CD8-positive, alpha-beta memory T cell (primary cell): ENCODE data around the gene RPL10. TPM values are rescaled to one million over a fixed set of nuclear protein-coding genes. Genes with fewer than 3 reads are reported as not detected.
A peak's percentile ranks its signal among the peaks of the same experiment; 100 is the strongest.

Experiments
- CTCF ChIA-PET: fragments of 350-600 bp; sonication (Branson Sonifier 250); formaldehyde crosslinking; loops from one replicate; lab custom pipeline; 2021; ENCODE audit warnings: antibody characterized with exemption; lab: Charles Lee
- POLR2A ChIA-PET: fragments of 350-600 bp; sonication (Branson Sonifier 250); formaldehyde crosslinking; loops from one replicate; lab custom pipeline; 2021; ENCODE audit warnings: antibody characterized with exemption; lab: Charles Lee
- DNase-seq, 5 donors: peaks; one replicate each; pipeline versions ENCODE4 v3.0.0 to v3.0.0-alpha.2; 2020 to 2022; ENCODE audit warnings: mixed read lengths in 1 of 5
- H3K27ac ChIP-seq: one replicate; pipeline ENCODE4 v1.7.0; 2013; ENCODE audit warnings: low read depth, mild to moderate bottlenecking, low read length, moderate library complexity
- H3K27me3 ChIP-seq: 2 replicates; pipeline ENCODE4 v1.7.0; 2013; ENCODE audit warnings: low read length, mild to moderate bottlenecking; ENCODE audit not compliant: insufficient read depth, poor library complexity, severe bottlenecking
- H3K36me3 ChIP-seq: 2 replicates; pipeline ENCODE4 v1.7.0; 2013; ENCODE audit warnings: mild to moderate bottlenecking, low read length, moderate library complexity; ENCODE audit not compliant: insufficient read depth
- H3K4me1 ChIP-seq: 2 replicates; pipeline ENCODE4 v1.7.0; 2013; ENCODE audit warnings: mild to moderate bottlenecking, low read length, moderate library complexity; ENCODE audit not compliant: insufficient read depth
- H3K4me3 ChIP-seq: 2 replicates; pipeline ENCODE4 v1.7.0; 2013; ENCODE audit warnings: mild to moderate bottlenecking, low read length
- H3K9me3 ChIP-seq: 2 replicates; pipeline ENCODE4 v1.7.0; 2013; ENCODE audit warnings: mild to moderate bottlenecking, low read length
- H3K27ac Mint-ChIP-seq, 8 donors: one replicate each; pipeline ENCODE4 v1.8.0; 2020 to 2021; ENCODE audit warnings: mixed read lengths in 8 of 8, mild to moderate bottlenecking in 6 of 8, inconsistent platforms in 3 of 8, moderate library complexity in 3 of 8
- H3K27me3 Mint-ChIP-seq, 2 donors: one replicate each; pipeline ENCODE4 v1.8.0; 2020 to 2021; ENCODE audit warnings: mixed read lengths in 2 of 2, mild to moderate bottlenecking in 1 of 2, moderate library complexity in 1 of 2
- H3K36me3 Mint-ChIP-seq, 3 donors: one replicate each; pipeline ENCODE4 v1.8.0; 2020 to 2021; ENCODE audit warnings: mixed read lengths in 3 of 3, inconsistent platforms in 1 of 3, mild to moderate bottlenecking in 1 of 3
- H3K4me1 Mint-ChIP-seq, 3 donors: one replicate each; pipeline ENCODE4 v1.8.0; 2020 to 2021; ENCODE audit warnings: mixed read lengths in 3 of 3, inconsistent platforms in 1 of 3, mild to moderate bottlenecking in 1 of 3
- H3K4me3 Mint-ChIP-seq, 7 donors: one replicate each; pipeline ENCODE4 v1.8.0; 2020 to 2021; ENCODE audit warnings: mixed read lengths in 7 of 7, mild to moderate bottlenecking in 6 of 7, moderate library complexity in 4 of 7, inconsistent platforms in 2 of 7
- H3K9me3 Mint-ChIP-seq, 5 donors: one replicate each; pipeline ENCODE4 v1.8.0; 2020 to 2022; ENCODE audit warnings: mixed read lengths in 5 of 5, mild to moderate bottlenecking in 3 of 5, moderate library complexity in 2 of 5, inconsistent platforms in 1 of 5
- polyA plus RNA-seq: library from polyadenylated mRNA; unstranded; fragments of 300-500 nt; fragmentation: Illumina TruSeq; gene quantifications from one replicate; pipeline ENCODE4 v1.2.3, GENCODE V29; 2021
- total RNA-seq, 2 experiments: library from RNA; stranded (reverse); gene quantifications; one replicate each; pipeline ENCODE4 v1.2.3, GENCODE V29; 2021

The RPL10 gene
- total and polyA plus RNA-seq, 3 experiments from 2014 or later: 3,198 to 4,855 (median 3,218) TPM

DNA sequence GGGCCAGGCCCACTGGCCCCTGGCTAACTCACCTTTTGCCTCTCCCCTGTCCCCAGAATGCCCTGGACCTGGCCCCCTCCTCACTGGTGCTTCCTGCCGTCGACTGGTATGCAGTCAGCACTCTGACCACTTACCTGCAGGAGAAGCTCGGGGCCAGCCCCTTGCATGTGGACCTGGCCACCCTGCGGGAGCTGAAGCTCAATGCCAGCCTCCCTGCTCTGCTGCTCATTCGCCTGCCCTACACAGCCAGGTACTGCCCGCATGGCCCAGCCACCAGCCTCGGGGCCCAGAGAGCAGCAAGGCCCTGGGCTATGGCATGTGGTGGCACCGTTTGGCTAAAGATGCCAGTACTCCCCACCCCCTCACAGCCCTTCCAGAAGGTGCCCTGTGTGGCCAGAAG lies 34.0 kb downstream of the RPL10 start:
- no peaks in the 10 kb centered on the region for H3K9me3 Mint-ChIP-seq
- ChIA-PET POLR2A (interaction anchor here (0.5 kb wide), 1 partner anchor 339 kb away, joined by 5 read pairs; no protein-coding TSS in a partner anchor), CTCF (no interaction called here)
- DNase-seq: no peak
- peaks cover 0 to 49% (median 0%) of the 10 kb centered on the region in 3 donors for H3K36me3 Mint-ChIP-seq
- no peaks in the 10 kb centered on the region for H3K9me3 ChIP-seq
- H3K4me3 Mint-ChIP-seq: no peak overlapping the region
- peaks cover 21% of the 10 kb centered on the region for H3K4me1 ChIP-seq
- H3K4me1 Mint-ChIP-seq: peaks cover 27 to 32% (median 27%) of the 10 kb centered on the region in 3 donors
- H3K27ac Mint-ChIP-seq: no peak overlapping the region
- H3K27me3 Mint-ChIP-seq: peaks cover 0 to 9% of the 10 kb centered on the region in 2 donors
- H3K4me3 ChIP-seq: no peak overlapping the region
- H3K27me3 ChIP-seq: no peaks in the 10 kb centered on the region
- H3K36me3 ChIP-seq: no peaks in the 10 kb centered on the region
- H3K27ac ChIP-seq: no peak overlapping the region

DNA sequence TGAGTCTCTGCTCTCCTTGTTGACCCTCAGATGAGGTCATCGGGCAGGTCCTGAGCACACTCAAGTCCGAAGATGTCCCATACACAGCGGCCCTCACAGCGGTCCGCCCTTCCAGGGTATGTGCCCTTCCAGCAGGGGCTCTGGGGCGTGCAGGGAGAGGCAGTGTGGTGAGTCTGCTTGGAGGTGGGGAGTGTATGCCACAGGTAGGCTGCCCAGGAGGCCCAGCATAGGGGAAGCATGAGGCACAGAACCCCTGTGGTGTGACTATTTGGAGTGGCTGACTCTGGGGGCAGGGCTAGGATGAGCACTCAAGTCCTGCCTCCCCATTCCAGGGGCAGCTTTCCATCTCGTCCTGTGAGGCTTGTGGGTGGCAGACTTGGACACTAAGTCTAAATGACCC lies 35.4 kb downstream of the RPL10 start:
- H3K9me3 ChIP-seq: no peaks in the 10 kb centered on the region
- POLR2A ChIA-PET: no interaction called here
- Mint-ChIP-seq H3K4me1 (peaks cover 26 to 34% (median 27%) of the 10 kb centered on the region in 3 donors), H3K9me3 (no peaks in the 10 kb centered on the region), H3K4me3 (no peak overlapping the region), H3K36me3 (peaks cover 0 to 54% (median 0%) of the 10 kb centered on the region in 3 donors), H3K27me3 (peaks cover 0 to 16% of the 10 kb centered on the region in 2 donors), H3K27ac (peak overlapping the region in 2 of 8 donors; percentile 23 to 29)
- H3K4me1 ChIP-seq: peaks cover 22% of the 10 kb centered on the region
- H3K27me3 ChIP-seq: no peaks in the 10 kb centered on the region
- H3K27ac ChIP-seq: no peak overlapping the region
- no peak overlapping the region for H3K4me3 ChIP-seq
- CTCF ChIA-PET: no interaction called here
- no peak for DNase-seq
- no peaks in the 10 kb centered on the region for H3K36me3 ChIP-seq

DNA sequence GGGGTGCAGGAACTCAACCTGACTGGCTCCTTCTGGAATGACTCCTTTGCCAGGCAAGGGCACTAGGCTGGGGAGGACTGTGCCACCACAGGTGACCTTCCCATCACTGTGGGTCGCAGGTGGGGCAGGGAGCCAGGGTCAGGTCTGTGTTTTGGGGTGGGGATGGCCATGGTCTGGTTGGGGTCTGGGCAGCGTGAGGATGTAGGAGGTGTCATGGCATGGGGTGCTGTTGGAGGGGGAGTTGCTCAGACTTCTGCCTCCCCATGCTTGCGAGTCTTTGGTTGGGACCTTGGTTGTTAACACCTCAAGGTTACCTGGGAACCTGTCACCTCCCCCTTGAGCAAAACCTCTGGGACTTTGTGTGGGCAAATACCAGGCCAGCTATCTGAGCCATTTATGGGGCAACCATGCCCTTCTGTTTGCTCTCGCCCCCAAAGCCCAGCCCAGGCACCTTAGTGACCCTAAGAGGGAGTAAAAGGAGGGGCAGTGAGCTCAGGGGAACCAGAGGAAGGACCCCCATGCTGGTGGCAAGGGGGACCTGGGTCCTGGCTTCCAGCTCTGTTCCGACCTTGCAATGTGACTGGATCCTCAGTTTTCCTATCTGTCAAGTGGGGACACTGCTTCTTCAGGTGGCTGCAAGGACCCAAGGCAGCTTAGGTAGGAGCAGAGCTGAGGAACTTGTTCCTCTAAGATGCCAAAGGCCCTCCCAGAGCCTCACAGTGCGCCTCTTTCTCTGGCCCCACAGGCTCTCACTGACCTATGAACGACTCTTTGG lies 36.4 kb downstream of the RPL10 start:
- no peaks in the 10 kb centered on the region for H3K27me3 ChIP-seq
- peaks cover 20 to 32% (median 24%) of the 10 kb centered on the region in 3 donors for H3K4me1 Mint-ChIP-seq
- H3K4me3 ChIP-seq: no peak overlapping the region
- H3K27ac ChIP-seq: no peak overlapping the region
- H3K9me3 Mint-ChIP-seq: no peaks in the 10 kb centered on the region
- H3K27ac Mint-ChIP-seq: peak overlapping the region in 2 of 8 donors; percentile 33 to 64
- ChIA-PET CTCF (no interaction called here), POLR2A (interaction anchor here (1.2 kb wide), 1 partner anchor 22 kb away, joined by 3 read pairs; no protein-coding TSS in a partner anchor)
- H3K27me3 Mint-ChIP-seq: peaks cover 0 to 16% of the 10 kb centered on the region in 2 donors
- no peaks in the 10 kb centered on the region for H3K36me3 ChIP-seq
- peaks cover 19% of the 10 kb centered on the region for H3K4me1 ChIP-seq
- no peak for DNase-seq
- H3K4me3 Mint-ChIP-seq: peak overlapping the region in 1 of 7 donors; percentile 61
- peaks cover 0 to 57% (median 0%) of the 10 kb centered on the region in 3 donors for H3K36me3 Mint-ChIP-seq
- no peaks in the 10 kb centered on the region for H3K9me3 ChIP-seq

DNA sequence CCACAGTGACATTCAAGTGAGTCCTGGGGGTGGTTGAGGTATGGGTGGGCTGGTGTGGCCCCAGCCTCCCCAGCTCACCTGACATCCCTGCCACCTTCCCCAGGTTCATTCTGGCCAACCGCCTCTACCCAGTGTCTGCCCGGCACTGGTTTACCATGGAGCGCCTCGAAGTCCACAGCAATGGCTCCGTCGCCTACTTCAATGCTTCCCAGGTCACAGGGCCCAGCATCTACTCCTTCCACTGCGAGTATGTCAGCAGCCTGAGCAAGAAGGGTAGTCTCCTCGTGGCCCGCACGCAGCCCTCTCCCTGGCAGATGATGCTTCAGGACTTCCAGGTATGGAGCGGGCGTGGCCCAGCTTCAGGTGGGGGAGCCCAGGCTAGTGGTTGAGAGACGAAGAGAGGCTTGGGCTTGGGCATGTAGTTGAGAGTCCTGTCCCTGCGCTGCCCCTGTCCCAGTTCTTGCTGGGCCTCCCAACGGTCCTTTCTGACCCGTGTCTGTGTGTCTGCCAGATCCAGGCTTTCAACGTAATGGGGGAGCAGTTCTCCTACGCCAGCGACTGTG lies 37.1 kb downstream of the RPL10 start:
- H3K27me3 ChIP-seq: no peaks in the 10 kb centered on the region
- H3K9me3 Mint-ChIP-seq: no peaks in the 10 kb centered on the region
- no peak overlapping the region for H3K4me3 ChIP-seq
- POLR2A ChIA-PET: interaction anchor here (1.2 kb wide), 1 partner anchor 23 kb away, joined by 3 read pairs; no protein-coding TSS in a partner anchor
- H3K27ac Mint-ChIP-seq: peak overlapping the region in 3 of 8 donors; percentile 7 to 95 (median 33)
- H3K4me1 ChIP-seq: peaks cover 17% of the 10 kb centered on the region
- no peak overlapping the region for H3K27ac ChIP-seq
- peaks cover 17 to 30% (median 21%) of the 10 kb centered on the region in 3 donors for H3K4me1 Mint-ChIP-seq
- no peaks in the 10 kb centered on the region for H3K36me3 ChIP-seq
- CTCF ChIA-PET: no interaction called here
- H3K36me3 Mint-ChIP-seq: peaks cover 0 to 61% (median 0%) of the 10 kb centered on the region in 3 donors
- H3K4me3 Mint-ChIP-seq: peak overlapping the region in 4 of 7 donors; percentile 16 to 61 (median 38)
- peaks cover 0 to 16% of the 10 kb centered on the region in 2 donors for H3K27me3 Mint-ChIP-seq
- H3K9me3 ChIP-seq: no peaks in the 10 kb centered on the region
- DNase-seq: no peak

DNA sequence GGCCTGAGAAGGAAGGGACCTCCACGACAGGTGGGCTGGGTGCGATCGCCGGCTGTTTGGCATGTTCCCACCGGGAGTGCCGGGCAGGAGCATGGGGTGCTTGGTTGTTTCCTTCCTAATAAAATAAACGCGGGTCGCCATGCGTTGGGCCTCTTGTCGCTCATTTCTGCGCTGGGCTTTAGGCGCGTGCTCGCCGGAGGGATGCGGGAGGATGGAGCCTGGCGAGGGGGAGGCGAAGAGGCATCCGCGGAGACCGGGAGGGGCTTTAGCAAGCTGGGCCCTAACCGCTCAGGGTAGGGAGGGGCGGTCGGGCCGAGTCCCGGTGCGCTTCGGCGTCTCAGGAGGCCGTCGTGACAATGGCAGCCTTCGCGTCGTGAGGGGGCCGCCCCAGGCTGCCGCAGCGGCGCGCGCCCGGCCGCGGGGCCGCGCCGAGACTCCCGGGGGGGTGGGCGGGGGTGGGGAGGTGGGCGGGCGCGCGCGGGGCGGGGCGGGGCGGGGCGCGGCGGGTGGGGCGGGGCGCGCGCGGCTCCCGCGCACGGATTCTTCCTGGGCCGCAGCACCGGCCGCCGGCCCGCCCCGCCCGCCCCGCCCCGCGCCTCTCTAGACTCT lies 38.3 kb downstream of the RPL10 start:
- Mint-ChIP-seq H3K9me3 (no peaks in the 10 kb centered on the region), H3K27me3 (peaks cover 0 to 16% of the 10 kb centered on the region in 2 donors), H3K27ac (peak overlapping the region; percentile 82 to 98 (median 90)), H3K4me3 (peak overlapping the region; percentile 71 to 90 (median 81)), H3K4me1 (peaks cover 14 to 30% (median 16%) of the 10 kb centered on the region in 3 donors), H3K36me3 (peaks cover 0 to 64% (median 0%) of the 10 kb centered on the region in 3 donors)
- H3K27me3 ChIP-seq: no peaks in the 10 kb centered on the region
- peaks cover 18% of the 10 kb centered on the region for H3K4me1 ChIP-seq
- no peaks in the 10 kb centered on the region for H3K9me3 ChIP-seq
- H3K36me3 ChIP-seq: no peaks in the 10 kb centered on the region
- peak overlapping the region; percentile 45 for H3K4me3 ChIP-seq
- DNase-seq: peak; percentile 50 to 76 (median 54)
- POLR2A ChIA-PET: no interaction called here
- CTCF ChIA-PET: no interaction called here
- no peak overlapping the region for H3K27ac ChIP-seq

DNA sequence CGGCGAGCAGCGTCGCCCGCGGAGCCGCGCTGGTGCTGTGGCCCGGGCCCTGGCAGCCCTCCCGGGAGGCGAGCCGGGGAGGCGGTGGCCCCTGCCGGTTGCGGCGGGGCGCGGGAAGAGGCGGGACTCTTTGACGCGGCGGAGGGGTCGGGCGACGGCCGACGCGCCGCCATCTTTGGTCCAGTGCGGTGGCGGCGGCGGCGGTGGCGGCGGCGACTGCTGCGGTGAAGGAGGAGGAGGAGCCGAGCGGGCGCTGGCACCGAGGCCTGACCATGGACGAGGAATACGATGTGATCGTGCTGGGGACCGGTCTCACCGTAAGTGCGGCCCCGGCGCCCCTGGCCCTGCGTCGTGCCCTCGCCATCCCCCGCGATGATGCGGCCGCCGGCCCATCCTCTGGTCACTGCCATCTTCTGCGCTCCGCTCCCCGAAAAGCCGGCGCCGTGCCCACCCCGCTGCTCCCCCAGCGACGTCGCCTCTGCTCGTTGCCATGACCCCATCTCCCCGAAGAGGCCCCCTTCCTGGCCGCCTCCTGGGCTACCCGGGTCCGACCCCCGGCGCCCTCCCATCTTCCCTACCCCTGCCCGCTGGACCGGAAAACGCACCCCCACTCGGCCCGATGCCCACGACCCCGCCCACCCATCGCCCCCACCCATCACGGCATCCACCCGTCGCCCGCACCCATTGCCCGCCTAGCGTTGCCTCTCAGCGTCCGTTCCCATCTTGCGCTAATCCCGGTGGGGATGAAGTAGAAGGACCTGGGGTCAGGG lies 39.0 kb downstream of the RPL10 start, which contains the start of gene GDI1:
Gene GDI1, plus strand, starts transcription at position 172 of the 770 bp plus-strand sequence. Its CDS starts 101 bp downstream, at position 273.
- Histone ChIP-seq H3K27ac (peak within 1 kb of the TSS; percentile 31), H3K9me3 (no peaks in the 10 kb centered on the region), H3K4me3 (peak within 1 kb of the TSS; percentile 58), H3K27me3 (no peaks in the 10 kb centered on the region), H3K4me1 (peaks cover 24% of the 10 kb centered on the region), H3K36me3 (no peaks in the 10 kb centered on the region)
- peaks cover 0 to 16% of the 10 kb centered on the region in 2 donors for H3K27me3 Mint-ChIP-seq
- peaks cover 0 to 64% (median 0%) of the 10 kb centered on the region in 3 donors for H3K36me3 Mint-ChIP-seq
- ChIA-PET POLR2A (no interaction called here), CTCF (no interaction called here)
- H3K27ac Mint-ChIP-seq: peak within 1 kb of the TSS; percentile 87 to 98 (median 92)
- peak; percentile 56 to 76 (median 61) for DNase-seq
- H3K4me1 Mint-ChIP-seq: peaks cover 20 to 34% (median 22%) of the 10 kb centered on the region in 3 donors
- no peaks in the 10 kb centered on the region for H3K9me3 Mint-ChIP-seq
- H3K4me3 Mint-ChIP-seq: peak within 1 kb of the TSS; percentile 81 to 94 (median 86)
